ENCODE measurements around the gene FGF1.

- TF ChIP-seq POLR2A (IDR thresholded peaks at IDR 0.05; ENCODE audit: low read depth, low read length) (no peak), POLR2AphosphoS5 (IDR thresholded peaks at IDR 0.05; ENCODE audit: low read depth, low read length) (no peak), TAF1 (IDR thresholded peaks at IDR 0.05; ENCODE audit: low read depth, low read length) (no peak), SPI1 (IDR thresholded peaks at IDR 0.05; ENCODE audit: low read depth, low read length) (no peak)
These were observed 116.0 kb downstream of the FGF1 start for GRCh38 chr5:142569905-142570304.

All from GM12891 (cell line).